DOHH2 (cell line): Measurements from ENCODE around the gene SNF8.

ENCODE experiments used
- H3F3A ChIP-seq: fragments of 200-600 bp; sonication (generic), shearing (Covaris generic); 2 replicates; pipeline ENCODE4 v1.6.0; 2016; ENCODE audit warnings: antibody characterized with exemption, mild to moderate bottlenecking; ENCODE audit not compliant: control insufficient read depth, insufficient read depth
- H3K27ac ChIP-seq: fragments of 200-600 bp; sonication (generic); 2 replicates; pipeline ENCODE4 v1.5.1; 2014; ENCODE audit warnings: low read depth, mild to moderate bottlenecking, low read length, moderate library complexity
- H3K27me3 ChIP-seq: fragments of 200-600 bp; sonication (generic); 2 replicates; pipeline ENCODE4 v1.6.1; 2014; ENCODE audit warnings: mild to moderate bottlenecking, low read length, mixed read lengths; ENCODE audit not compliant: control insufficient read depth
- H3K36me3 ChIP-seq: fragments of 200-600 bp; sonication (generic); 2 replicates; pipeline ENCODE4 v1.6.1; 2014; ENCODE audit warnings: mild to moderate bottlenecking, low read length, moderate library complexity, mixed read lengths; ENCODE audit not compliant: control insufficient read depth
- H3K4me1 ChIP-seq: fragments of 200-600 bp; sonication (generic); 2 replicates; pipeline ENCODE4 v1.6.1; 2014; ENCODE audit warnings: mild to moderate bottlenecking, low read length, mixed read lengths; ENCODE audit not compliant: control insufficient read depth
- H3K4me2 ChIP-seq: fragments of 200-600 bp; sonication (generic); 2 replicates; pipeline ENCODE4 v1.6.0; 2014; ENCODE audit warnings: mild to moderate bottlenecking, low read length, moderate library complexity
- H3K4me3 ChIP-seq: fragments of 200-600 bp; sonication (generic); 2 replicates; pipeline ENCODE4 v1.5.1; 2014; ENCODE audit warnings: mild to moderate bottlenecking, low read length, mixed read lengths
- H3K79me2 ChIP-seq: fragments of 200-600 bp; sonication (generic); 2 replicates; pipeline ENCODE4 v1.6.1; 2014; ENCODE audit warnings: mild to moderate bottlenecking, low read length, mixed read lengths; ENCODE audit not compliant: control insufficient read depth
- H3K9me2 ChIP-seq: fragments of 200-600 bp; sonication (generic); replicated peaks from 2 replicates; pipeline ENCODE4 v1.6.1; 2014; ENCODE audit warnings: mild to moderate bottlenecking, low read length, mixed read lengths; ENCODE audit not compliant: control insufficient read depth
- H3K9me3 ChIP-seq: fragments of 200-600 bp; sonication (generic); 2 replicates; pipeline ENCODE4 v1.6.1; 2014; ENCODE audit warnings: antibody characterized with exemption, low read length, mixed read lengths; ENCODE audit not compliant: control insufficient read depth, insufficient read depth
- H4K20me1 ChIP-seq: fragments of 200-600 bp; sonication (generic); 2 replicates; pipeline ENCODE4 v1.6.0; 2014; ENCODE audit warnings: low read depth, mild to moderate bottlenecking, antibody characterized with exemption, low read length, moderate library complexity; ENCODE audit not compliant: control insufficient read depth, insufficient read depth
- EZH2phosphoT487 ChIP-seq: fragments of 200-600 bp; sonication (generic); IDR thresholded peaks from 2 replicates; pipeline ENCODE4 v1.6.1; 2017; ENCODE audit warnings: borderline replicate concordance, mild to moderate bottlenecking, antibody characterized with exemption, low read length, moderate library complexity, mixed read lengths
- TF ChIP-seq, protein P1 (sequence below): fragments of 200-600 bp; sonication (generic); IDR thresholded peaks from one replicate; pipeline ENCODE4 v1.5.1; 2014; ENCODE audit warnings: antibody characterized with exemption, mild to moderate bottlenecking, low read depth, low read length; ENCODE audit not compliant: poor library complexity, severe bottlenecking

The SNF8 gene, protein sequence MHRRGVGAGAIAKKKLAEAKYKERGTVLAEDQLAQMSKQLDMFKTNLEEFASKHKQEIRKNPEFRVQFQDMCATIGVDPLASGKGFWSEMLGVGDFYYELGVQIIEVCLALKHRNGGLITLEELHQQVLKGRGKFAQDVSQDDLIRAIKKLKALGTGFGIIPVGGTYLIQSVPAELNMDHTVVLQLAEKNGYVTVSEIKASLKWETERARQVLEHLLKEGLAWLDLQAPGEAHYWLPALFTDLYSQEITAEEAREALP

GRCh38 chr17:48944515-48945260, at the start of gene SNF8:
Gene SNF8 (minus strand): TSS chr17:48944842. CDS start chr17:48944734, 108 bp downstream.
- Histone ChIP-seq H3F3A (no peaks in the 10 kb centered on the region), H3K4me1 (peaks cover 13% of the 10 kb centered on the region), H3K9me2 (no peaks in the 10 kb centered on the region), H3K4me2 (peak within 1 kb of the TSS; percentile 99), H3K27ac (peak within 1 kb of the TSS; percentile 57), H3K36me3 (peaks cover 18% of the 10 kb centered on the region), H3K9me3 (no peaks in the 10 kb centered on the region), H4K20me1 (no peaks in the 10 kb centered on the region), H3K27me3 (no peaks in the 10 kb centered on the region), H3K79me2 (peaks cover 33% of the 10 kb centered on the region), H3K4me3 (peak within 1 kb of the TSS; percentile 92)
- TF ChIP-seq, protein P1, sequence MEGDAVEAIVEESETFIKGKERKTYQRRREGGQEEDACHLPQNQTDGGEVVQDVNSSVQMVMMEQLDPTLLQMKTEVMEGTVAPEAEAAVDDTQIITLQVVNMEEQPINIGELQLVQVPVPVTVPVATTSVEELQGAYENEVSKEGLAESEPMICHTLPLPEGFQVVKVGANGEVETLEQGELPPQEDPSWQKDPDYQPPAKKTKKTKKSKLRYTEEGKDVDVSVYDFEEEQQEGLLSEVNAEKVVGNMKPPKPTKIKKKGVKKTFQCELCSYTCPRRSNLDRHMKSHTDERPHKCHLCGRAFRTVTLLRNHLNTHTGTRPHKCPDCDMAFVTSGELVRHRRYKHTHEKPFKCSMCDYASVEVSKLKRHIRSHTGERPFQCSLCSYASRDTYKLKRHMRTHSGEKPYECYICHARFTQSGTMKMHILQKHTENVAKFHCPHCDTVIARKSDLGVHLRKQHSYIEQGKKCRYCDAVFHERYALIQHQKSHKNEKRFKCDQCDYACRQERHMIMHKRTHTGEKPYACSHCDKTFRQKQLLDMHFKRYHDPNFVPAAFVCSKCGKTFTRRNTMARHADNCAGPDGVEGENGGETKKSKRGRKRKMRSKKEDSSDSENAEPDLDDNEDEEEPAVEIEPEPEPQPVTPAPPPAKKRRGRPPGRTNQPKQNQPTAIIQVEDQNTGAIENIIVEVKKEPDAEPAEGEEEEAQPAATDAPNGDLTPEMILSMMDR: no peak
- no peak for TF ChIP-seq EZH2phosphoT487

DNA sequence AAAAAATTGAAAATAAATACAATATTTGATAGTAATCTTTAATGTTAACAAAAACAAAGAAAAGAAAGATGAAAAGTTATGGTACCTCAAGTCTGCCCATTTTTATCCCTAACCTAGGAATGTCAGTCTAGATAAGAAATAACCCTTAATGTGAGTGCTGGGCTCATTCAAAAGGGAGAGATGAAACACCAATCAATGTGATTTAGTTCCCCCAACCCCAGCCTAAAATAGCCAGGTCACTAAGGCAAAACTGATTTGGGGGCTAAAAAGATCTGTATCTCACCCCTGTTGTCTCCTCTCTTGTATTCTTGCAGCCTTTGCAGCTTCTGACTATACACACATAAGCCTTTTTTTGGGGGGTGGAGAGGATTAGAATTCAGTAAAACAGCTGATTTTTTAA, 49.3 kb upstream of the SNF8 start:
- Histone ChIP-seq H3K4me1 (no peaks in the 10 kb centered on the region), H3K36me3 (no peaks in the 10 kb centered on the region), H3K79me2 (no peaks in the 10 kb centered on the region), H4K20me1 (no peaks in the 10 kb centered on the region), H3K27ac (no peak overlapping the region), H3K4me2 (no peak overlapping the region), H3K9me3 (no peaks in the 10 kb centered on the region), H3K9me2 (no peaks in the 10 kb centered on the region), H3F3A (peaks cover 4% of the 10 kb centered on the region; the same call in 1 of the 2 replicates), H3K27me3 (peaks cover 16% of the 10 kb centered on the region), H3K4me3 (no peak overlapping the region)
- TF ChIP-seq, protein P1: no peak
- TF ChIP-seq EZH2phosphoT487: no peak

GRCh38 chr17:48993305-48993704, 48.7 kb upstream of the SNF8 start:
- Histone ChIP-seq H3K4me2 (no peak overlapping the region), H3K27ac (no peak overlapping the region), H3K36me3 (no peaks in the 10 kb centered on the region), H3K9me3 (no peaks in the 10 kb centered on the region), H4K20me1 (no peaks in the 10 kb centered on the region), H3K79me2 (no peaks in the 10 kb centered on the region), H3K4me1 (no peaks in the 10 kb centered on the region), H3K9me2 (no peaks in the 10 kb centered on the region), H3K27me3 (peaks cover 16% of the 10 kb centered on the region), H3F3A (peaks cover 4% of the 10 kb centered on the region; the same call in 1 of the 2 replicates), H3K4me3 (no peak overlapping the region)
- TF ChIP-seq, protein P1: no peak
- no peak for TF ChIP-seq EZH2phosphoT487
